Measurements from ENCODE around the gene RIN3.

Gene RIN3

DNA sequence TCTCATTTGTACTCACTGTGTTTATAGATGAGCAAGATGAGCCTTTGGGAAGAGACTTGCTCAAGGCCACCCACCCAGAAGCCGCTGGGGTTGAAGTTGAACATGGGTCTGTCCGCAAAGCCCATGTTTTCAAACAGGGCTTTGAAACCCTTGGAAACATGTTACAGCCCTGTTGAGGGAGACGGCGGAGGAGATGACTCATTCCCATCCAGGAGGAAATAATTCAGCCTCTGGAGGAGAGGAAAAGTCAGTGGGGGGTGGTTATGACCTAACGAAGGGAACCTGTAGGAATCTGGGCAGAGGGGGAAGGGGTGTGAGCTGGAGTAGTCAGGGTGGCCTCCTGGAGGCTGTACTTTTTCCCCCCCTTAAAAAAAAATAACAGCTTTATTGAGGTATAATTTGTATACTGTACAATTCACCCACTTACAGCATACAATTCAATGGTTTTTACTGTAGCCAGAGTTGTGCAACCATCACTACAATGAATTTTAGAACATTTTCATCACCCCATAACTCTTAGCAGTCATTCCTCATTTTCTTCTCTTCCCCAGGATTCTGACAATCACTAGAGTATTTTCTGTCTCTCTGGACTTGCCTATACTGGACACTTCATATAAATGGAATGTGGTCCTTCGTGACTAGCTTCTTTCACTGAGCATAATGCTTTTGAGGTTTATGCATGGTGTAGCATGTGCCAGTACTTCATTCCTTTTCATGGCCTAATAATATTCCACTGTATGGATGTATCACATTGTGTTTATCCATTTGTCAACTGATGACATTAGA lies 1.9 kb upstream of the RIN3 start:
- peak; percentile 82 for DNase-seq

DNA sequence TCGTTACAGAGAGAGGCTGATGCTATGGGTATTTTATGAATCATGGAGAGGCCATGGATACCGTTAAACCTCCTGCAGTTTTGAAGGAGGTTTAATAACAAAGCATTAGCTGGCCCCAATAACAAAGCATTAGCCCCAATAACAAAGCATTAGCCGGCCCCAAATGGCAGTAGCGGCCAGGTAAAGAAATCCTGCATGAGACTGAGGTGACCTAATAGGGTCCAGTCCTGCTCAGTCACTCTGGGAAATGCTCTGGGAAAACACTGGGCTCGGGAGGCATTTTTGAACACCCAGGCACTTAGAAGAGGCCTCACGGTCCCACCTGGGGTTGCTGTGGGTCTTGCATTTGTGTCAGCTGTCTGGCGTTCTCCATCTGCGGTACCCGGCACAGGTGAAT lies 776 bp upstream of the RIN3 start:
- no peak for DNase-seq

- DNase-seq = no peak
These were observed 624 bp downstream of the RIN3 start for GRCh38 chr14:92513966-92514843.

DNA sequence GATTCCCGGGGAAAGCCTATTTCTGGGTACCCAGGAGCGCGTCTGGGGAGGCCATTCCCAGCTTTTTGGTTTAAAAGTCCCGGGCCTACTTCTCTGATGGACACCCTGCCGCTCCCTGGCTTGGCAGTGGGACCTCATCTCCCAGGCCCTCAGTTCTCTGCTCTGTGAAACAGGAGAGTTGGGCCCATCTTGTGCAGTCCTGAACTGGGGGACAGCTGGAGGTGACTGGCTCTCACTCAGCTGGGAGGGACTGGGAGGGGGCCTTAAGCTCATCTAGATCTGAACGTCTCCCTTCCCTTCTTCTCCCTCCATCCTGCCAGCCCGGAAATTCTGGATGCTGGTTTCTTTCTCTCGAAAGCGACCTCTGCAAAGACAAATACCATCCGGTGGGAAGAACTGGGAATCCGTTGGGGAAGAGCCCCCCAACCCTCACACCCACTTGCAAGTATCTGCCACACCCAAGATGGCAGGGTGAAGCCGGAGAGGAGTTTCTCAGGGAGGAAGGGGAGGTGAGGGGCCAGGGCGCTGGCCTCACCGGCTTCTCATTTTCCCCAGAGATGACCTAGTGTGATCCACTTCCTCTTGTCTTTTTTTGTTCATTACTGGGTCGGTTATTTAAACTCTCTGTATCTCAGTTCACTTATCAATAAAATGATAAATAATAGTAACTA lies 1.4 kb downstream of the RIN3 start:
- DNase-seq = no peak

- DNase-seq = no peak
These were observed 2.2 kb downstream of the RIN3 start for GRCh38 chr14:92515546-92516343.

DNA sequence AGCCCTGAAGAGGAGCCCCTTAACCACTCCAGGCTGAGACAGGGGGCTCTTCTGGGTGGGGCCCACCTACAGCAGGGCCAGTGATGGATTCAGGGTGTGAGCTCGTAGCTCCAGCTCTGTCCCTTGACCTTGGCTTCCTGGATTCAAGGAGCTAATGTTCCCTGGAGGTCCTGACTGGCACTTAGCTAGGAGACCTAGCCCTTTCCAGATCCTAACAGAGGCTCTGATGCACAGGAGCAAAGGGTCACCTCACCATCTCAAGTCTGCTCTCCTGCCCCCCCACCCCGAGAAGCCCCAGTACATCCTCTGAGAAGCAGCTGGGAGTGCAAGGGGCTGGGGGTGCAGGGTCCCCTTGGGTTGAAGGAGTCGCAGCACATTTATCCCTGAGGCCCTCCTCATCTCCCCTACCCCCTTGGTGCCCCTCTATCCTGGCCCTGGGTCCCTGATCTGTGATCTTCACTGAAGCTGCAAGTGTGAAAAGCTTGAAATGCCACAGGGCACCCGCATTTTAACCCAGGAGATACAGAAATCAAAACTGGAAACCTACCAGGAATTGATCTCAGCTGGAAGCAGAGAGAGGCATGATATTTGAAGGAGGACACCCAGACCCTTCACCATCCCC lies 2.9 kb downstream of the RIN3 start:
- no peak for DNase-seq

DNA sequence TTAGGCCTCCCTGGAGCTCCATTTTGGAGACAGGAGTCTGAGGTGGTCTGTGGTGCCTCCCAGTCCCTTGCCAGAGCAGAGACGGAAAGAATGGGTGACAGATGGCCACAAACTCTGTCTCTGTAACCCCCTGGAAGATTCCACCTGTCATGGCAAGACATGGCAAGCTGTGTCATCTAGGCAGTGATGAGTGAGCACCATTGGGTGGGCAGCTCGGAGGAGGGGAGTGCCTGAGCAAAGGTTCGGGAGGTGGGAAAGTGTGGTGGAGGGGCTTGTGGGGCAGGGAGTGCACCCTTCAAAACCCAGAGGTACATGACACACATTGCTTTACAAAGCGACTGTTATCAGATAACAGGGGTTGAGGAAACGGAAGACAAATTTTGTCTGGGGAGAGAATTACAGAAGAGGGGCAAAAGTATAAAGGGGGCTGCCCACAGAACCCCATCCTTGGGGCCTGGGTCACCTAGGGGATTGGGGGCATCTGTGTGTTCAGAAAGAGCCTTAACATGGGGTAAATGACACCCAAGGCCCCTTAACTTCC lies 3.5 kb downstream of the RIN3 start:
- DNase-seq = no peak

DNA sequence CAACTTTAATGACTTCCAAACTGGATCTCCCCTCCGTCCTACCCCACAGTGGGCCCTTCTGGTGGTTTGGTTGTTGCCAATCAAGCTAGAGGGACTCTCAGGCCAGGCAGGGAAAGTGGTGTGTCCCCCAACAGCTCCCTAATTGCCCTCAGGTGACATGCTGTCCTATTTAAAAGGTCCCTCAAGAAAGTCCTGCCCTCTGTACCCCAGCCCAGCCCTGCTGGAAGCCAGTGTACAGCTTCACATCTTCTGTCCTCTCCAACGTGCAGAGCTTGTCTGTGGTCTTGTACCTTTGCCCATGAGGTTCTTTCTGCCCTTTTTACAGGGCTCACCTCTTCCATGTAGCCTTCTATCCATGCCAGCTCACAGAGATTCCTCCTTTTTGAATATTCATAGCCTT lies 4.2 kb downstream of the RIN3 start:
- no peak for DNase-seq

DNA sequence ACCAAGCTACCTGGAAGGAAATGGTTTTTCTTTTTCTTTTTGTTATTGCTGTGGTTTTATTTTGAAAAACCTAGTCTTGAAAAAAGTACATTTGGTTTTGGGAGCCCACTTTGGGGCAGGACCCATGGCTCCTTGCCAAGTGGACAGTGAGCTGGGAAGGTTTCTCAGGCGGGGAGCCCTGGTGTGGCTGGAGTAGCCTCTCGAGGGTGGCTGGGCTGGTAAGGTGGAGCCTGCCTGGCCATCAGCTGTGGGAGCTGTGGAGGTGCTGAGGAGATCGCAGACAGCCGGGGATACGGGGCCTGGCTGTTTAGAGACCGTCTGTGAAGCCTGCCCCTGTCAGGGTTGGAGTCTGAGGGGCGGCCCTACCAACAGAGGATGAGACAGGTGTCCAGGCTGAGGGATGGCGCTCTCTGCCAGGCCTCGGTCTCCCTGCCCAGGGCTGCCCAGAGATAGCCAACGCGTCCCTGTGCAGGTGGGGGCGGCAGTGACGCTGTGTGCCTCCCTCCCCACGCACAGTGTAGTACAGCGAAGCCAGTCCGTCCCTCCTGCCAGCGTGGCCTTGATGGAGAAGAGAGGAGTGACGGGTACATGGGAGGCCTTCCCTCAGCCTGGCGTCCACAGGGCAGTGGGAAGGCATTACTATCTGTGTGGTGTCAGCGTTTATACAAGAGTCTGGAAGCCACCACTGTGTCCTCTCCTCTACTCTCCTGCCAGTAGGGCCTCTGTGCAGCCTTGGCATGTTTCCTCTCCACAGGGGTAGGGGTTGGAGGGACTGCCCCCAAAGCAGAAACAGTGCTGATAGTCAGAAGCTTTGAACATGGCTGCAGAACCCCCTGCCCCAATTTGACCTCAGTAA lies 5.9 kb downstream of the RIN3 start:
- no peak for DNase-seq

- no peak for DNase-seq
These were observed 6.8 kb downstream of the RIN3 start for GRCh38 chr14:92520102-92521057.

- DNase-seq = no peak
These were observed 7.5 kb downstream of the RIN3 start for GRCh38 chr14:92521058-92521415.

DNA sequence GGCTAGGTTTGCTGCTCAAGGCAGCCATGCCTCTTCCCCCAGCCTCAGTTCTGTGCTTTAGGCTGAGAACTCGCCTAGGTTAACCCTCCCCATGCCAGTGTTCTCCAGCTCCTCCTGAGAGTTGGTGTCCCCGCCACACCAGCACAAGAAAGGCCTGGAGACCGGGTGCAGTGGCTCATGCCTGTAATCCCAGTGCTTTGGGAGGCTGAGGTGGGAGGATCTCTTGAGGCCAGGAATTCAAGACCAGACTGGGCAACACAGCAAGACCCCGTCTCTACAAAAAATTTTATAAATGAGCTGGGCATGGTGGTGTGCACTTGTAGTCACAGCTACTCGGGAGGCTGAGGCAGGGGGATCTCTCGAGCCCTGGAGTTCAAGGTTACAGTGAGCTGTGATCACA lies 10.2 kb downstream of the RIN3 start:
- no peak for DNase-seq

DNA sequence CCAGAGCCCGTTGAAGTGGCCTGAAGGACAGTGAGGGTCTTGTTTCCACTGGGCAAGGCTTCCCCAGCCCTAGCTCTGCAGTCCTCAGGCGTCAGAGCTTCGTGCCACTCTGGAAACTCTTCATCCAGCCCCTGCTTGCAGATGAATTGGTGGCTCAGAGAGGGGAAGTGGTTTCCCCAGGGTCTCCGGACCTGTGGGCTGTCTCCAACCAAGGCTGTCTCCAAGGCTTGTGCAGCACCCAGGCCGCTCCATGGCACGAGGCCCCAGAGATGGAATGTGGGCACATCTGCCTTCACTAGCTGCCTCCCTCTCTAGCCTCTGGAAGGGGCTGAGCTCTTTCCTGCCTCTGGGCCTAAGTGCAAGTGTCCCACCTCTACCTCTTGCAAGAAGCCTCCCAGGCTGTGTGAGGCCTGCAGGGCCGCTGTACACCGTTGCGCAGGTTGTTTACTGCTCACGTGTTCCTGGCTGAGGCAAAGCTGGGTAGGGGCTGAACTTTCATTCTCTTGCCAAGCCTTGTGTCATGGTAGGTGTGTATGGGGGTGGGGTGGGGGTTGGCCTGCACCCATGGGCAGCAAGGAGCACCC lies 11.1 kb downstream of the RIN3 start:
- no peak for DNase-seq

GRCh38 chr14:92525322-92526095 lies 11.9 kb downstream of the RIN3 start:
- DNase-seq = no peak

DNA sequence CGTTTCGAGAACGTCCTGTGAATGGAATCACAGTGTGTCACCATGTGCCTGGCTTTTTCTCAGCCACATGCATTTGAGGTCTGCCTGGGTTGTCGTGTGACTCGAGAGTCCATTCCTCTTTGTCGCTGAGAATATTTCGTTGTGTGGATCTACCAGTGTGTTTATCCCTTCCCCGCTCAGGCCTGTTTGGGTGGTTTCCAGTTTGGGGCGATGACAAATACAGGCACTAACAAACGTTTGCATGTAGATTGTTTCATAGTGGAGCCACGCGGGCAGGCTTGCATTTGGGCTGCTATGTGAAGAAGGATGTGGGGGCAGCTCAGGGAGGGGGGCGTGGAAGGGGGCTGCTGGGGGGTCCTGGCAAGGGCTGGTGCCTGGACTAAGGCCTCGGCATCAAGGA lies 14.1 kb downstream of the RIN3 start:
- DNase-seq = no peak

DNA sequence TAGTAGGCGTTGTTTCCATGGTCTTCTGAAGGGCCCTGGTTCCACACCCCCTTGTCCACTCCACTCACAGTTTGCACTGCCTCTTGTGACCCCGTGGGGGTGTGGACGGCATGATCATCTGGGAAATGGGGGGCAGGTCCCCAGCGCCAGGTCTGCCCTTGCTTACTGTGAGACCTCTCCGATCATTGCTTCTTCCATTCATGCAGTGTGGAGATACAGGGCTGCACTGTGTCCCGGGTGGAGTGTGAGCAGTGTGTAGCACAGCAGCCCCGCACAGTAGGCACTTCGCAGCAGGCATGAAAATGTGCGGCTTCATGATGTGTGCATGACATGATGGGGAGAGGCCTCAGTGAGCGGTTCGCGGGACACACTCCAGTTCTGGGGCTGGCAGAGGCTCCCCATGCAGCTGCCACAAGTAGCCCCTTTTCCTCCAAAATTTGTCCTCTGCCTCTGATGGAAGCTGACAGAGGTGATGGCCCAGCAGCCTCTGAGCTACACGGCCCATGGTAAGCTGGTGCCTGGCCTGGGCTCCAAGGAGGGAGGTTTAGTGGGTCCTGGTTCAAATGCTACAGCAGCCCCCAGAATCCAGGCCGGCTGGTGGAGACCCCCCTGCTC lies 15.0 kb downstream of the RIN3 start:
- DNase-seq = no peak

DNA sequence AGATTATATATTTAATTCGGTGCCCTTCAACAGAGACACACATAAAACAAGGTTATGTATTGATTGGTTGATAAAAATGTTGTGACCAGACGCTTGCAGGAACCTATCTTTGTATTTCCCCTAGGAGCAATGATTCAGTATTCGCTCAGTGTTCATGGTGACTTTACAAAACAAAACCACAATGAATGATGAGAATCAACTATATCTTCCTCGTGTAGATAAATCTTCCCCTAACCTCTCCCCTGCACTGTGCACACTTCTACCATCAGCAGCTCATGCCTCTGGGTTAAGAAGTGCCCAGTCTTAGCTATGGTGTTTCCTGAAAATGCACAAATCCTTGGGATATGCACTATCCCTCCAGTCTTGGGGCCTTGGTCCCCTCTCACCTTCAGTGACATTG lies 16.3 kb downstream of the RIN3 start:
- no peak for DNase-seq

All from amniotic stem cell (primary cell).